ENCODE results near the gene FAM217B.

Gene FAM217B

DNA sequence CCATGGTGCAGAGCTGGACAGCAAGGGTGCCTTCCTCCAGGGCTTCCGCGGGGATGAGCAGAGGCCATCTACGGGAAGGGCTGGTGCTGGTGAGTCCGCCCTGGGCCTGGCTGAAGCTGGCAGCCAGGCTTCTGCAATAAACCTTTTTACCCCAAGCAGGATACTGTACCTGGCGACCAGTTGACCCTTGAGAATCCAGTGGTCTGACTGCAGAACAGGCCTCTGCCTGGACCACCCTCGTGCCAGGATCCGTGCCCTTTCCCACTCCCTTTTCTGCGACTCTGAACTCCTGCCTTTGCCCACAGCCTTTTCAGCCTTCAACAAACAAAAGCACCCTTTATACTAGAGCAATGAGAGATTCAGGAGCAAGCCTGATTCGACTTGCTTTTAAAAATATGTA lies 36.9 kb downstream of the FAM217B start:
- H3K27me3 ChIP-seq (replicated peaks): no peaks in the 10 kb centered on the region
- no peak overlapping the region for H3K4me3 ChIP-seq (ENCODE audit: low read depth, low read length)
- DNase-seq: no peak
- no peak for TF ChIP-seq CTCF (IDR thresholded peaks at IDR 0.05; ENCODE audit: low read depth, low read length, missing control alignments)
- in situ Hi-C loops (cut with HindIII; ENCODE audit: low pct_ligation_motif_present, low sequenced_read_pairs): no loop called here
- no peak overlapping the region for H3K27ac ChIP-seq
- H3K36me3 ChIP-seq (replicated peaks): no peaks in the 10 kb centered on the region

- DNase-seq: no peak
- Histone ChIP-seq H3K4me3 (ENCODE audit: low read depth, low read length) (no peak overlapping the region), H3K36me3 (replicated peaks) (no peaks in the 10 kb centered on the region), H3K27me3 (replicated peaks) (no peaks in the 10 kb centered on the region), H3K27ac (no peak overlapping the region)
- in situ Hi-C loops (cut with HindIII; ENCODE audit: low pct_ligation_motif_present, low sequenced_read_pairs): no loop called here
- no peak for TF ChIP-seq CTCF (IDR thresholded peaks at IDR 0.05; ENCODE audit: low read depth, low read length, missing control alignments)
These were observed 42.9 kb downstream of the FAM217B start for GRCh38 chr20:59983076-59983475.

DNA sequence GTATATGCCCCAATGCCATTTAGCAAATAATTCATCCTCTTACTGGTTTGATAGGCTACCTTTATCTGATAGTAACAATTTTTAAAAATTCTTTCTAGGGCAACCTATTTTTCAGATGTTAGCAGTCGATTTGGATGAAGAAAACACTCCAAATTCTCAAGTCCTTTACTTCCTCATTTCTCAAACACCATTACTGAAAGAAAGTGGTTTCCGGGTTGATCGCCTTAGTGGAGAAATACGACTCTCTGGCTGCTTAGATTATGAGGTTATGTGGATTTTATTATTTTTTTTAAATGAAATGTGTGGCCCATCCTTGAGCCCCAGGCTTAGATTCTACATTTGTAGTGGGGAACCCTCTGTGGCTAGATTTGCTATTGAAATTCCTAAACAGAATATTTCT lies 44.4 kb downstream of the FAM217B start:
- no peak for DNase-seq
- H3K4me3 ChIP-seq (ENCODE audit: low read depth, low read length): no peak overlapping the region
- no peaks in the 10 kb centered on the region for H3K27me3 ChIP-seq (replicated peaks)
- in situ Hi-C loops (cut with HindIII; ENCODE audit: low pct_ligation_motif_present, low sequenced_read_pairs): no loop called here
- H3K36me3 ChIP-seq (replicated peaks): no peaks in the 10 kb centered on the region
- no peak overlapping the region for H3K27ac ChIP-seq
- TF ChIP-seq CTCF (IDR thresholded peaks at IDR 0.05; ENCODE audit: low read depth, low read length, missing control alignments): no peak

DNA sequence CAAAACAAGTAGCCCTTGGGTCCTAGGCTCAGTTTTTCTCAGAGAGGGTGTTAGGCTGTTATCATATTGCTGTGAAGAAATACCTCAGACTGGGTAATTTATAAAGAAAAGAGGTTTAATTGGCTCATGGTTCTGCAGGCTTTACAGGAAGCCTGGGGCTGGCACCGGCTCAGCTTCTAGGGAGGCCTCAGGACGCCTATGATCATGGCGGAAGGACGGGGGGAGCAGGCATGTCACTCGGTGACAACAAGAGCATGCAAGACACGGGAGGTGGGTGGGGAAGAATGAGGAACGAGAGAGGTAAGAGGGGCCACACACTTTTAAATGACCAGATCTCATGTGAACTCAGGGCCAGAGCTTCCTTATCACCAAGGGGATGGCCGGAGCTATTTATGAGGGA lies 45.0 kb downstream of the FAM217B start:
- H3K27me3 ChIP-seq (replicated peaks): no peaks in the 10 kb centered on the region
- in situ Hi-C loops (cut with HindIII; ENCODE audit: low pct_ligation_motif_present, low sequenced_read_pairs): no loop called here
- no peaks in the 10 kb centered on the region for H3K36me3 ChIP-seq (replicated peaks)
- H3K27ac ChIP-seq: no peak overlapping the region
- TF ChIP-seq CTCF (IDR thresholded peaks at IDR 0.05; ENCODE audit: low read depth, low read length, missing control alignments): no peak
- no peak overlapping the region for H3K4me3 ChIP-seq (ENCODE audit: low read depth, low read length)
- no peak for DNase-seq

DNA sequence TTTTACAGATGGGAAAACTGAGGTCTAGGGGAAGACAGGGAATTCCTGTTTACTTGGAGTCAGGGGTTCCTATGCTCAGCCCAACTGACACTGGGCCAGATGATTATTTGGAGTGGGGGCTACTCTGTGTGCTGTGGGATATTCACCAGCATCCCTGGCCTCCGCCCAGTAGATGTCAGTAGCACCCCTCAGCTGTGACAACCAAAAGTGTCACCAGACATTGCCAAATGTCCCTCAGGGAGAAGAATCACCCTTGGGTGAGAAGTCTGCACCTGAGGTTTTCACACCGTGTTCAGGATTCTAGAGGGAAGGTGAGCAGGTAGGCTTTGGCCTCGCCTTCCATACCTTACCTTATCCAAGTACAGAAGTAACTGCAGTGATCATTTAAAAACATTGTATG lies 45.7 kb downstream of the FAM217B start:
- Histone ChIP-seq H3K36me3 (replicated peaks) (no peaks in the 10 kb centered on the region), H3K4me3 (ENCODE audit: low read depth, low read length) (no peak overlapping the region), H3K27ac (no peak overlapping the region), H3K27me3 (replicated peaks) (no peaks in the 10 kb centered on the region)
- no peak for TF ChIP-seq CTCF (IDR thresholded peaks at IDR 0.05; ENCODE audit: low read depth, low read length, missing control alignments)
- no peak for DNase-seq
- in situ Hi-C loops (cut with HindIII; ENCODE audit: low pct_ligation_motif_present, low sequenced_read_pairs): no loop called here

DNA sequence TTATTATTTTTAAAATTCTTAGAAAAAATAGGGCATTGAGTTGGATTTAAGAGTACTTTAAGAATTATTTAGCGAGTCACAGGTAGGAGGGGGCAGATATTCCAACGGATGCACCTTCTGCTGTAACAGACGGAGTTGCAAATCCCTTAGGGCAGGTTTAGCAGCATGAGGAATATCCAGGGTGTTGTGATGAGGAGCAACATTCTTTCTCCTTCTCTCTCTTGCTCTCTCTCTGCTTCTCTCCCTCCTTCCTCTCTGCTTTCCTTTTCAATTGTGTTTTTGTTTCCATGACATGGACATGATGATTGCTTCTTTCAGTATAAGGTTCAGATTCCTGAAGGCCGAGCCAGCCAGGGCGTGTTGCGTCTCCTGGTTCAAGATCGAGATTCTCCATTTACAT lies 46.9 kb downstream of the FAM217B start:
- Histone ChIP-seq H3K27ac (no peak overlapping the region), H3K36me3 (replicated peaks) (no peaks in the 10 kb centered on the region), H3K27me3 (replicated peaks) (no peaks in the 10 kb centered on the region), H3K4me3 (ENCODE audit: low read depth, low read length) (no peak overlapping the region)
- TF ChIP-seq CTCF (IDR thresholded peaks at IDR 0.05; ENCODE audit: low read depth, low read length, missing control alignments): no peak
- in situ Hi-C loops (cut with HindIII; ENCODE audit: low pct_ligation_motif_present, low sequenced_read_pairs): no loop called here
- no peak for DNase-seq
